Breast epithelium (tissue), 3 donors: ENCODE results near the gene KIR3DL3.

Experiments used
- CTCF ChIP-seq, 3 donors: fragments of 450-650 bp; IDR thresholded peaks; one replicate each; pipeline ENCODE4 v1.5.1; 2016 to 2017; ENCODE audit warnings: antibody characterized with exemption in 3 of 3, mild to moderate bottlenecking in 3 of 3, moderate library complexity in 3 of 3
- POLR2A ChIP-seq: fragments of 450-650 bp; IDR thresholded peaks from one replicate; pipeline ENCODE4 v1.6.1; 2016; ENCODE audit warnings: antibody characterized with exemption, mild to moderate bottlenecking, moderate library complexity
- POLR2AphosphoS5 ChIP-seq, 3 donors: sonication (generic); formaldehyde crosslinking; IDR thresholded peaks; one replicate each; pipeline ENCODE4 v1.6.1; 2017; ENCODE audit warnings: antibody characterized with exemption in 3 of 3

- TF ChIP-seq CTCF (IDR thresholded peaks at IDR 0.05) (no peak), POLR2AphosphoS5 (IDR thresholded peaks at IDR 0.05) (no peak), POLR2A (no peak)
These were observed 402 bp downstream of the KIR3DL3 start for GRCh38 chr19:54724644-54725043.
